Spleen (tissue), 11 donors: ENCODE results near the gene PRKCE. TPM values are rescaled to one million over a fixed set of nuclear protein-coding genes. Genes with fewer than 3 reads are reported as not detected.

Experiments
- DNase-seq: peaks from one replicate; pipeline ENCODE4 v3.0.0-alpha.2; 2020
- H3K27ac ChIP-seq, 8 donors: fragments of 200-600 bp; sonication (generic) in 7 of 8; 1 replicate in 4 of 8; 2 replicates in 4 of 8; pipeline versions ENCODE4 v1.5.0 to v1.8.0; 2016 to 2021; ENCODE audit warnings: inconsistent platforms in 4 of 8, mild to moderate bottlenecking in 4 of 8, moderate library complexity in 1 of 8
- H3K27me3 ChIP-seq, 7 donors: fragments of 200-600 bp; sonication (generic) in 6 of 7; replicated peaks in 1 of 7; 1 replicate in 4 of 7; 2 replicates in 3 of 7; pipeline versions ENCODE4 v1.5.0 to v1.8.0; 2016 to 2021; ENCODE audit warnings: inconsistent platforms in 3 of 7, mild to moderate bottlenecking in 1 of 7
- H3K36me3 ChIP-seq, 6 donors: fragments of 200-600 bp; sonication (generic) in 5 of 6; 1 replicate in 4 of 6; 2 replicates in 2 of 6; pipeline versions ENCODE4 v1.5.0 to v1.8.0; 2016 to 2021; ENCODE audit warnings: inconsistent platforms in 2 of 6
- H3K4me1 ChIP-seq, 6 donors: fragments of 200-600 bp; sonication (generic) in 5 of 6; 1 replicate in 3 of 6; 2 replicates in 3 of 6; pipeline versions ENCODE4 v1.5.0 to v1.8.0; 2016 to 2021; ENCODE audit warnings: inconsistent platforms in 3 of 6
- H3K4me3 ChIP-seq, 8 donors: fragments of 200-600 bp; sonication (generic) in 7 of 8; 1 replicate in 4 of 8; 2 replicates in 4 of 8; pipeline versions ENCODE4 v1.5.0 to v1.8.0; 2016 to 2021; ENCODE audit warnings: inconsistent platforms in 4 of 8, mild to moderate bottlenecking in 4 of 8, moderate library complexity in 2 of 8
- H3K9me3 ChIP-seq, 8 donors: fragments of 200-600 bp; sonication (generic) in 7 of 8; 1 replicate in 4 of 8; 2 replicates in 4 of 8; pipeline versions ENCODE4 v1.5.0 to v1.8.0; 2016 to 2021; ENCODE audit warnings: inconsistent platforms in 4 of 8
- CTCF ChIP-seq, 11 experiments: fragments of 200-600 bp in 7 of 11; fragments of 450-650 bp in 4 of 11; sonication (generic) in 4 of 11; IDR thresholded peaks in 8 of 11; conservative IDR thresholded peaks in 3 of 11; 1 replicate in 7 of 11; 2 replicates in 4 of 11; pipeline versions ENCODE4 v1.4.0 to v1.8.0; 2016 to 2021; ENCODE audit warnings: antibody characterized with exemption in 11 of 11, inconsistent platforms in 4 of 11, mild to moderate bottlenecking in 1 of 11
- POLR2A ChIP-seq, 3 donors: fragments of 450-650 bp; IDR thresholded peaks; one replicate each; pipeline ENCODE4 v1.5.1; 2017; ENCODE audit warnings: antibody characterized with exemption in 3 of 3, mild to moderate bottlenecking in 1 of 3
- POLR2AphosphoS5 ChIP-seq, 3 donors: sonication (generic); formaldehyde crosslinking; IDR thresholded peaks; one replicate each; pipeline ENCODE4 v1.5.1; 2017; ENCODE audit warnings: antibody characterized with exemption in 3 of 3
- WGBS, 5 donors: extraction: QIAGEN DNeasy Blood & Tissue Kit in 3 of 5; methylation state at CpG; one replicate each; pipeline versions ENCODE4 v1.1.5 to v1.1.7; 2013 to 2018; 5-methylcytosine and 5-hydroxymethylcytosine counted together
- intact Hi-C: fragments of 100-400 bp; cut with DNase I; formaldehyde crosslinking; loops from one replicate; pipeline ENCODE4 v1.15.0; 2023; ENCODE audit warnings: low total_unique reads
- polyA plus RNA-seq, 3 donors: library from polyadenylated mRNA; stranded (reverse); fragments of 200-250 nt; gene quantifications; one replicate each; pipeline ENCODE4 v1.2.1, GENCODE V29; 2013
- total RNA-seq, 7 donors: library from RNA; depleted of rRNA in 3 of 7; stranded (reverse); fragments of >200 nt in 3 of 7; fragmentation: NEBNext Ultra II Directional in 4 of 7; extraction: Animal tissue kit (Norgen Biotek cat#: 25700) in 4 of 7; gene quantifications; one replicate each; pipeline versions ENCODE4 v1.1.0 to v1.2.1, GENCODE V29; 2016 to 2021
- donor health status: healthy with polysubstance abuse.
- donor health status: DM: no; HTN: no; CAD: no; lungs with moderate emphysema.
- donor health status: DM: no; HTN: no; CAD: no.
- donor health status: Bipolar disorder and iron deficiency.
- donor health status: healthy.
- donor health status: DM: no; HTN: no; CAD: no.
- donor health status: DM: yes; HTN: yes; CAD: no.

The PRKCE gene
- total and polyA plus RNA-seq, 10 donors: 2.5 to 43.6 (median 18.8) TPM

GRCh38 chr2:45700407-45701013 is 49.0 kb downstream of the PRKCE start:
- 67 to 77% (median 76%) methylated on average over 10 of the region's 10 CpGs for WGBS, 5 donors
- no peak for DNase-seq
- peaks cover 10 to 69% (median 33%) of the 10 kb centered on the region in 6 donors for H3K4me1 ChIP-seq
- H3K27me3 ChIP-seq: no peaks in the 10 kb centered on the region
- no peaks in the 10 kb centered on the region for H3K9me3 ChIP-seq
- intact Hi-C loops: no loop called here
- H3K4me3 ChIP-seq: no peak overlapping the region
- peak overlapping the region in 4 of 8 donors; percentile 11 to 35 (median 17) for H3K27ac ChIP-seq
- H3K36me3 ChIP-seq: no peaks in the 10 kb centered on the region
- TF ChIP-seq POLR2AphosphoS5 (IDR thresholded peaks at IDR 0.05) (no peak), POLR2A (IDR thresholded peaks at IDR 0.05) (no peak), CTCF (IDR thresholded peaks at IDR 0.05 in 8 of 11, conservative IDR thresholded peaks at IDR 0.05 in 3 of 11) (no peak)

- H3K27ac ChIP-seq: no peak overlapping the region
- WGBS, 5 donors: 75 to 91% (median 82%) methylated on average over 5 of the region's 5 CpGs
These were observed 53.8 kb downstream of the PRKCE start for GRCh38 chr2:45705233-45705632.

GRCh38 chr2:45706033-45706432 is 54.6 kb downstream of the PRKCE start:
- Histone ChIP-seq H3K27me3 (no peaks in the 10 kb centered on the region), H3K4me1 (peaks cover 0 to 14% (median 0%) of the 10 kb centered on the region in 6 donors), H3K27ac (no peak overlapping the region), H3K9me3 (peaks cover 0 to 12% (median 3%) of the 10 kb centered on the region in 8 donors), H3K4me3 (no peak overlapping the region), H3K36me3 (peaks cover 0 to 17% (median 2%) of the 10 kb centered on the region in 6 donors)
- intact Hi-C loops: no loop called here
- no peak for DNase-seq
- TF ChIP-seq CTCF (IDR thresholded peaks at IDR 0.05 in 8 of 11, conservative IDR thresholded peaks at IDR 0.05 in 3 of 11) (no peak), POLR2AphosphoS5 (IDR thresholded peaks at IDR 0.05) (no peak), POLR2A (IDR thresholded peaks at IDR 0.05) (no peak)

More at GRCh38 chr2:45705233-45705632, 53.8 kb downstream of the PRKCE start:
- H3K36me3 ChIP-seq: peaks cover 0 to 17% (median 2%) of the 10 kb centered on the region in 6 donors
- TF ChIP-seq POLR2AphosphoS5 (IDR thresholded peaks at IDR 0.05): no peak
- no peak for TF ChIP-seq CTCF (IDR thresholded peaks at IDR 0.05 in 8 of 11, conservative IDR thresholded peaks at IDR 0.05 in 3 of 11)
- TF ChIP-seq POLR2A (IDR thresholded peaks at IDR 0.05): no peak
- H3K27me3 ChIP-seq: no peaks in the 10 kb centered on the region
- H3K4me3 ChIP-seq: no peak overlapping the region
- no peak for DNase-seq
- intact Hi-C loops: no loop called here
- peaks cover 0 to 12% (median 3%) of the 10 kb centered on the region in 8 donors for H3K9me3 ChIP-seq
- peaks cover 0 to 22% (median 1%) of the 10 kb centered on the region in 6 donors for H3K4me1 ChIP-seq

GRCh38 chr2:45707006-45707405 is 55.5 kb downstream of the PRKCE start:
- Histone ChIP-seq H3K27ac (no peak overlapping the region), H3K4me1 (peaks cover 0 to 12% (median 0%) of the 10 kb centered on the region in 6 donors), H3K27me3 (no peaks in the 10 kb centered on the region), H3K36me3 (peaks cover 0 to 17% (median 2%) of the 10 kb centered on the region in 6 donors), H3K9me3 (peaks cover 0 to 12% (median 3%) of the 10 kb centered on the region in 8 donors), H3K4me3 (no peak overlapping the region)
- DNase-seq: no peak
- intact Hi-C loops: no loop called here
- 90 to 98% (median 97%) methylated on average over 3 of the region's 3 CpGs for WGBS, 5 donors
- TF ChIP-seq POLR2AphosphoS5 (IDR thresholded peaks at IDR 0.05) (no peak), CTCF (IDR thresholded peaks at IDR 0.05 in 8 of 11, conservative IDR thresholded peaks at IDR 0.05 in 3 of 11) (no peak), POLR2A (IDR thresholded peaks at IDR 0.05) (no peak)
